Activated CD8-positive, alpha-beta T cell treated with anti-CD3 and anti-CD28 coated beads, Interleukin-2, amount 10 ng/mL, durations not matched to agents 7 days and 5 days (primary cell): ENCODE results near the gene MRPL41. TPM values are rescaled to one million over a fixed set of nuclear protein-coding genes. Genes with fewer than 3 reads are reported as not detected.
"Not testable (repeated sequence)": the region's sequence is repeated elsewhere in the genome, so short reads cannot be mapped to it uniquely, and the experiment has no call there.

ENCODE experiments used
- ATAC-seq: fragments of 150-1000 bp; cut with Tn5 transposase; one replicate; pipeline ENCODE4 v1.10.0; 2021; ENCODE audit warnings: moderate library complexity
- CTCF ChIA-PET: fragments of 350-600 bp; sonication (Branson Sonifier 250); formaldehyde crosslinking; loops from one replicate; lab custom pipeline; 2021; ENCODE audit warnings: antibody characterized with exemption; lab: Charles Lee
- POLR2A ChIA-PET: fragments of 350-600 bp; sonication (Branson Sonifier 250); formaldehyde crosslinking; loops from one replicate; lab custom pipeline; 2021; ENCODE audit warnings: antibody characterized with exemption; lab: Charles Lee
- DNase-seq: peaks from one replicate; pipeline ENCODE4 v3.0.0-alpha.2; 2020
- H3K27ac Mint-ChIP-seq: one replicate; pipeline ENCODE4 v1.8.0; 2021; ENCODE audit warnings: mild to moderate bottlenecking, mixed read lengths
- H3K27me3 Mint-ChIP-seq: one replicate; pipeline ENCODE4 v1.8.0; 2021; ENCODE audit warnings: low read depth, mixed read lengths
- H3K36me3 Mint-ChIP-seq: one replicate; pipeline ENCODE4 v1.8.0; 2021; ENCODE audit warnings: low read depth, mixed read lengths
- H3K4me1 Mint-ChIP-seq: one replicate; pipeline ENCODE4 v1.8.0; 2021; ENCODE audit warnings: low read depth, mixed read lengths
- H3K4me3 Mint-ChIP-seq: one replicate; pipeline ENCODE4 v1.8.0; 2021; ENCODE audit warnings: mild to moderate bottlenecking, mixed read lengths
- H3K9me3 Mint-ChIP-seq: one replicate; pipeline ENCODE4 v1.8.0; 2022; ENCODE audit warnings: mixed read lengths; ENCODE audit not compliant: insufficient read depth
- total RNA-seq, 2 experiments: library from RNA; stranded (reverse); gene quantifications; one replicate each; pipeline ENCODE4 v1.2.3, GENCODE V29; 2021

The MRPL41 gene
- total RNA-seq, 2 experiments from 2014 or later = 51.4 to 55.5 TPM

DNA sequence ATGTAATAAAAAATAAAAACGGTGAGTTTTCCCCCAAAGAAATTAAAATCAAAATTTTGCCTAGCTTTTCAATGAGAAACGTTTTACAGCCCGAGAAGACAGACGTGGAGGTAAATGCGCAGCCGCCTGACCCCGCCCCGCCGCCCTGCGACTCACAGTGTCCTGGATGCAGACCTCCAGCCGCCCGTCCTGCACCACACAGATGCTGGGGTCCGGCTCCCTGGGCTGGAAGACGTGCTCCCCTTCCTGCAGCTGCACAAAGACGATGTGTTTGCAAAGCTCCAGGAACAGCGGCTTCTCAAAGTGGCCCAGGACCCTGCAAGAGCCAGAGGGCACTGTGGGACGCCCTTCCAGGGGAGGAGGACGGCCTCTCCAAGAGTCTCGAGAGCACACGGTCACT is 9.2 kb upstream of the MRPL41 start:
- CTCF ChIA-PET = interaction anchor here (0.7 to 0.9 kb wide), 2 partner anchors 9 to 120 kb away, joined by 3 read pairs; partner anchors contain the start of genes EXD3 and MRPL41
- POLR2A ChIA-PET = no interaction called here

DNA sequence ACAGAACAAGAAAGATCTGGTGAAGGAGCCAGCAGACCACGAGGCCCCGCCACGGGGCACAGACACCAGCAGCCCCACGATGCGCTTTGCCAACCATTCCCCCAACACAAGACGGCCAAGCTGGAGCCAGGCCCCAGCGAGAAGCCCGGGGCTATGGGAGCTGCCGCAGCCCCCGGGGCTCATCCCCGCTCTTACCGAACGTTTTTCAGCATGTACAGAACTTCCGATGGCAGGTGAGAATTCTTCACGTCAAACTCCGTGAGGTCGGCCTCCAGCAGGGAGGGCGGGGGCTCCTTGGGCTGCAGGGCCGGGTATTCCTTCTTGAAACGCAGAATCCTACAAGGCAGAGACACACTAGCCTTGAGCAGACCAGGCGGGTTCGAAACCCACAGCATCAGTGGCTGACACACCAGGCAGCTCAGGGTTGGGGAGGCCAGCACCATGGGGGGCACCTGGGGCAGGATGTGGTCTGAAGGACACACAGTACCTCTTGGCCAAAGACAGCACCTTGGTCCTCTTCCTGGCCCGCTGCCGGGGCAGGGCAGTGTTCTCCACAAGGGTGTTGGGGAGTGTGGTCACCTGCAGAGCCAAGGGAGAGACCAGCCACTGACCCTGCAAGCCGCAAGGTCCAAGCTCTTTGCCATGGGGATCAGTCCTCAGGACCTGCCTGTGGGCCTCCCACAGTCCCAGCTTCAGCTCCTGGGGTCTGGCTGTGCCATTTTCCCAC is 8.3 kb upstream of the MRPL41 start:
- H3K36me3 Mint-ChIP-seq = no peaks in the 10 kb centered on the region
- no peaks in the 10 kb centered on the region for H3K27me3 Mint-ChIP-seq
- no peaks in the 10 kb centered on the region for H3K9me3 Mint-ChIP-seq
- peaks cover 14% of the 10 kb centered on the region for H3K4me1 Mint-ChIP-seq
- ChIA-PET POLR2A (no interaction called here), CTCF (no interaction called here)
- no peak for ATAC-seq
- no peak overlapping the region for H3K27ac Mint-ChIP-seq
- no peak for DNase-seq
- H3K4me3 Mint-ChIP-seq = no peak overlapping the region

More for the DNA sequence above, 9.2 kb upstream of the MRPL41 start:
- H3K27ac Mint-ChIP-seq = no peak overlapping the region
- no peak for DNase-seq
- peaks cover 16% of the 10 kb centered on the region for H3K4me1 Mint-ChIP-seq
- no peak overlapping the region for H3K4me3 Mint-ChIP-seq
- H3K27me3 Mint-ChIP-seq = no peaks in the 10 kb centered on the region
- no peak for ATAC-seq
- H3K36me3 Mint-ChIP-seq = peaks cover 4% of the 10 kb centered on the region
- H3K9me3 Mint-ChIP-seq = no peaks in the 10 kb centered on the region

- POLR2A ChIA-PET = no interaction called here
- ATAC-seq (no peak), DNase-seq (no peak)
- Mint-ChIP-seq H3K27ac (peak overlapping the region; percentile 49), H3K27me3 (no peaks in the 10 kb centered on the region), H3K4me1 (peaks cover 16% of the 10 kb centered on the region), H3K36me3 (no peaks in the 10 kb centered on the region), H3K9me3 (no peaks in the 10 kb centered on the region), H3K4me3 (no peak overlapping the region)
- CTCF ChIA-PET = interaction anchor here (1.1 kb wide), 1 partner anchor 13 kb away, joined by 4 read pairs; no protein-coding TSS in a partner anchor
Observed at GRCh38 chr9:137544176-137544760, 7.4 kb upstream of the MRPL41 start.

DNA sequence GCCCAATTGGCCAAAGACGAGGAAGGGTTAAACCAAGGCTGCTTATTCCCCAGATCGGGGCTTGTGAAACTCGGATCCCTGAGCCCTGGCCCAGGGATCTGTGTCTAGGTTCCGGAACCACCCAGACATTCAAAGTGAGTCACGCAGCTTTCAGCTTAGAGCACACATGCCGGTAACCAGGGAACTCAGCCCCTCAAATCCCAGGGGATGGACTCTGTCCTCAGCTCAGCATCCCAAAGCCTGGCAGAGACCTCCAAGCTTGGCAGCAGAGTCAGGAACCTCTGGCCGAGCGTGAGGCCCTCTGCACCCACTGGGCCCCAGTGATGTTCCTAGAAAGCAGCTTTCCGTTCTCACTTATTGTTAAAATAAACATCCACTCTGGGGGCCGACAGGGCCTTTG is 6.6 kb upstream of the MRPL41 start:
- ChIA-PET POLR2A (no interaction called here), CTCF (interaction anchor here (1.1 to 1.3 kb wide), 3 partner anchors 10 to 122 kb away, joined by 4 to 6 read pairs (median 4); partner anchors contain the start of genes EXD3 and NOXA1)
- Mint-ChIP-seq H3K36me3 (no peaks in the 10 kb centered on the region), H3K27ac (no peak overlapping the region), H3K9me3 (no peaks in the 10 kb centered on the region), H3K4me1 (peaks cover 22% of the 10 kb centered on the region), H3K27me3 (no peaks in the 10 kb centered on the region), H3K4me3 (no peak overlapping the region)
- DNase-seq (no peak), ATAC-seq (no peak)

DNA sequence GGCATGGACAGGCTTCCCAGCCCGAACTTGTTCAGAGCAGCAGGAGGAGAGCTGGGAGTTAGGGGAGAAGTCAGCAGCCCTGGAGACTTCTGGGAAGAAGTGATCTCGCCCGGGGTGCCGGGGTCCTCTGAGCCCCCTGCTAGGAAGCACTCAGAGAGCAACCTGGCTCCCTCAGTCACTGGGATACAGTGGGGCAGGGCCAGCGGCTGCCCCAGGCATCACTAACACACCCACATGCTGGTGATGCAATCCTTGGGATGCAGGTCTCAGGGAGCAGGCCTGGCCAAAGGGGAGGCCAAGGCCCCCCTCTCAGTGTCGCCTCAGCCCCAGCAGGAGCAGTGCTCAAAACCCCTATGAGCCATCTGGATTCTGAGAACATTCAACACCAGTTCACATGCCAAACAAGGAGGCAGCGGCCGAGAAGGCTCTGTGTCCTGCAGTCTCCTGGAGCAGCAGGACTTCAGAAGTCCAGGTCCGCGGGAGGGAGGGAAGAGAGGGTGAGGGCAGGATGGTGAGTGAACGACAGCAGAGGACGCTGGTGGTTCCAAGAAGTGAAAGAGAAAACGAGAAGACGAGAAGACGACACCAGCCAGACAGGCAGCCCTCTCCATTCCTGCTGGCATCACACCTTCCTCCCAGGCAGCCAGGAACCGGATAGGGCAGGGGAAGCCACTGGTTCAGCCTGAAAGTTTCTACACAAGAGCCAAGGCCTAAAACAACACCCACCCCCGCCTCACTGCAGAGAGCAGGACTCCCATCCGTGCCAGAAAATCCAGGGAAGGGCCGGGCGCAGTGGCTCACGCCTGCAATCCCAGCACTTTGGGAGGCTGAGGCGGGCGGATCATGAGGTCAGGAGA is 3.8 kb upstream of the MRPL41 start:
- DNase-seq = no peak
- H3K36me3 Mint-ChIP-seq = peaks cover 6% of the 10 kb centered on the region
- ChIA-PET POLR2A (no interaction called here), CTCF (no interaction called here)
- no peaks in the 10 kb centered on the region for H3K9me3 Mint-ChIP-seq
- peaks cover 27% of the 10 kb centered on the region for H3K4me1 Mint-ChIP-seq
- ATAC-seq = no peak
- no peaks in the 10 kb centered on the region for H3K27me3 Mint-ChIP-seq
- H3K27ac Mint-ChIP-seq = no peak overlapping the region
- no peak overlapping the region for H3K4me3 Mint-ChIP-seq

DNA sequence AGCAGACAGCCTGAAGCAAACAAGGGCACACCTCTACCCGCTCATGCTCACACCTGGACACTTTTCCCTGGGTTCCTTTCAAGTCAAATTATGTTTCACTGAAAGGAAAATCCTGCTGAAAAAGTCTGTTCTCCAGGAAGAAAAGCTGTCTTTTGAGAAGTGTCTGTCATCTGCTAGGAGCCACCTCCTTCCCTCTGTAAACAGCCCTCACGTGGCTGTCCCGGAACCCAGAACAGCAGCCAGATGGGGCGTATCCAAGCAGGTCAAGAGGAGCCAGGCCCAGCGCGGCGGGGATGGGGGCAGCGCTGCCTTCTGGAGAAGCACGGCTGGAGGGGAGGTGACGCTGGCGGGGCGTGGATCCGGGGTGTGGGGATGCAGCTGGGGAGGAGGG is 1.5 kb upstream of the MRPL41 start, which contains the start of gene PNPLA7:
PNPLA7 (minus strand) TSS at position 172 of the 391 bp plus-strand sequence. CDS start 205 bp downstream, outside the sequence.
- no peaks in the 10 kb centered on the region for H3K27me3 Mint-ChIP-seq
- ChIA-PET POLR2A (no interaction called here), CTCF (interaction anchor here (2.0 kb wide), 1 partner anchor 15 kb away, joined by 7 read pairs; no protein-coding TSS in a partner anchor)
- peak within 1 kb of the TSS; percentile 87 for H3K27ac Mint-ChIP-seq
- peaks cover 19% of the 10 kb centered on the region for H3K36me3 Mint-ChIP-seq
- no peaks in the 10 kb centered on the region for H3K9me3 Mint-ChIP-seq
- peak within 1 kb of the TSS; percentile 79 for H3K4me3 Mint-ChIP-seq
- ATAC-seq = peak; percentile 23
- peak; percentile 72 for DNase-seq
- H3K4me1 Mint-ChIP-seq = peaks cover 22% of the 10 kb centered on the region

DNA sequence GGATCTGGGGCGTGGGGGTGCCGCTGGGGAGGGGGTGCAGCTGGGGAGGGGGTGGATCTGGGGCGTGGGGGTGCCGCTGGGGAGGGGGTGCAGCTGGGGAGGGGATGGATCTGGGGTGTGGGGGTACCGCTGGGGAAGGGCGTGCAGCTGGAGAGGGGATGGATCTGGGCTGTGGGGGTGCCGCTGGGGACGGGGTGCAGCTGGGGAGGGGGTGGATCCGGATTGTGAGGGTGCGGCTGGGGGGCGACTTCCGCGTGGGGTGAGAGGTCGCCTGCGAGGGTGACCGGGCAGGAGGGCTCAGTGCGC is 768 bp upstream of the MRPL41 start:
- CTCF ChIA-PET = interaction anchor here (2.0 kb wide), 1 partner anchor 16 kb away, joined by 7 read pairs; no protein-coding TSS in a partner anchor
- H3K9me3 Mint-ChIP-seq, DNase-seq, POLR2A ChIA-PET, H3K27me3 Mint-ChIP-seq: not testable (repeated sequence)
- Mint-ChIP-seq H3K4me1 (peaks cover 22% of the 10 kb centered on the region), H3K27ac (peak overlapping the region; percentile 20), H3K36me3 (peaks cover 22% of the 10 kb centered on the region), H3K4me3 (peak overlapping the region; percentile 68)
- ATAC-seq = peak; percentile 5

- peak overlapping the region; percentile 80 for H3K27ac Mint-ChIP-seq
- POLR2A ChIA-PET = interaction anchor here (0.9 to 1.5 kb wide), 5 partner anchors 11 to 311 kb away, joined by 3 to 7 read pairs (median 4); partner anchors contain the start of gene TUBB4B
Observed at GRCh38 chr9:137552022-137552768, 516 bp downstream of the MRPL41 start.

GRCh38 chr9:137553654-137554053 is 2.0 kb downstream of the MRPL41 start:
- peaks cover 31% of the 10 kb centered on the region for H3K36me3 Mint-ChIP-seq
- H3K27me3 Mint-ChIP-seq, H3K27ac Mint-ChIP-seq, H3K9me3 Mint-ChIP-seq, DNase-seq, CTCF ChIA-PET, ATAC-seq: not testable (repeated sequence)
- peaks cover 18% of the 10 kb centered on the region for H3K4me1 Mint-ChIP-seq
- H3K4me3 Mint-ChIP-seq = peak overlapping the region; percentile 13
- POLR2A ChIA-PET = interaction anchor here (0.5 to 1.2 kb wide), 2 partner anchors 22 to 39 kb away, joined by 3 to 5 read pairs; no protein-coding TSS in a partner anchor

More at GRCh38 chr9:137552022-137552768, 516 bp downstream of the MRPL41 start:
- peaks cover 29% of the 10 kb centered on the region for H3K36me3 Mint-ChIP-seq
- CTCF ChIA-PET = interaction anchor here (0.6 to 1.5 kb wide), 14 partner anchors 8 to 129 kb away, joined by 3 to 7 read pairs (median 4); partner anchors contain the start of genes EXD3 and NOXA1
- peak overlapping the region; percentile 81 for H3K4me3 Mint-ChIP-seq
- H3K27me3 Mint-ChIP-seq = no peaks in the 10 kb centered on the region
- DNase-seq (no peak), ATAC-seq (peak; percentile 21)
- peaks cover 22% of the 10 kb centered on the region for H3K4me1 Mint-ChIP-seq
- no peaks in the 10 kb centered on the region for H3K9me3 Mint-ChIP-seq

DNA sequence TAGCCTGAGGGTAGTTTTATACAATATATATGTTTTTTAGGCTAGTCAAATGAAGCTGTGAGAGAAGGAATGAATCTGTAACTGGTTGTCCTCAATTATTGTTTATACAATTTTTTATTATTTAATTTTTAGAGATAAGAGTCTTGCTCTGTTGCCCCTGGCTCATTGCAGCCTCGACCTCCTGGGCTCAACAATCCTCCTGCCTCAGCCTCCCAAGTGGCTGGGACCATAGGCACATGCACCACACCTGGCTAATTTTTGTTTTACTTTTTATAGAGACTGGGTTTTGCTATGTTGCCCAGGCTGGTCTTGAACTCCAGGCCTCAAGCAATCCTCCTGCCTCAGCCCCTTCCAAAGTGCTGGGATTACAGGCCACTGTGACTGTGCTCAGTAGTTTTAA is 2.7 kb downstream of the MRPL41 start:
- Mint-ChIP-seq H3K4me3 (no peak overlapping the region), H3K36me3 (peaks cover 31% of the 10 kb centered on the region), H3K4me1 (peaks cover 17% of the 10 kb centered on the region), H3K9me3 (no peaks in the 10 kb centered on the region), H3K27me3 (no peaks in the 10 kb centered on the region), H3K27ac (no peak overlapping the region)
- POLR2A ChIA-PET = interaction anchor here (0.5 kb wide), 1 partner anchor 38 kb away, joined by 3 read pairs; no protein-coding TSS in a partner anchor
- CTCF ChIA-PET = interaction anchor here (0.6 kb wide), 1 partner anchor 25 kb away, joined by 3 read pairs; no protein-coding TSS in a partner anchor
- DNase-seq (no peak), ATAC-seq (no peak)

GRCh38 chr9:137555179-137555578 is 3.5 kb downstream of the MRPL41 start:
- no peaks in the 10 kb centered on the region for H3K27me3 Mint-ChIP-seq
- ChIA-PET POLR2A (no interaction called here), CTCF (no interaction called here)
- H3K27ac Mint-ChIP-seq = no peak overlapping the region
- no peak for DNase-seq
- H3K36me3 Mint-ChIP-seq = peaks cover 37% of the 10 kb centered on the region
- H3K9me3 Mint-ChIP-seq = no peaks in the 10 kb centered on the region
- H3K4me3 Mint-ChIP-seq = no peak overlapping the region
- no peak for ATAC-seq
- peaks cover 10% of the 10 kb centered on the region for H3K4me1 Mint-ChIP-seq
